ENCODE results near the gene CPEB4. TPM values are rescaled to one million over a fixed set of nuclear protein-coding genes. Genes with fewer than 3 reads are reported as not detected.

CPEB4 gene
- total RNA-seq, 2 donors from 2014 or later: 9.4 to 11.3 TPM

- no peaks in the 10 kb centered on the region for H3K9me3 Mint-ChIP-seq
- Histone ChIP-seq H3K4me1 (ENCODE audit: control insufficient read depth, insufficient read depth, low read length) (no peaks in the 10 kb centered on the region), H3K27me3 (ENCODE audit: control insufficient read depth, insufficient read depth, low read length, poor library complexity, severe bottlenecking) (no peaks in the 10 kb centered on the region), H3K4me3 (ENCODE audit: low read length) (no peak overlapping the region), H3K9ac (ENCODE audit: extremely low read depth, low read length, poor library complexity, severe bottlenecking) (no peak overlapping the region), H3K36me3 (ENCODE audit: control insufficient read depth, insufficient read depth, low read length) (peaks cover 6% of the 10 kb centered on the region), H3K9me3 (ENCODE audit: control insufficient read depth, low read length) (no peaks in the 10 kb centered on the region), H3K27ac (ENCODE audit: low read depth, low read length) (no peak overlapping the region)
- no peak overlapping the region for H3K4me3 Mint-ChIP-seq
- H3K36me3 Mint-ChIP-seq (ENCODE audit: low read depth): no peaks in the 10 kb centered on the region
- WGBS, 2 experiments (ENCODE audit: insufficient coverage in 1 of 2, insufficient read length in 1 of 2): 100% methylated on average over 1 of the region's 1 CpG; no CpG with 5 or more reads in 1 of the 2 experiments
- DNase-seq: no peak
- no peaks in the 10 kb centered on the region for H3K27me3 Mint-ChIP-seq (ENCODE audit: insufficient read depth)
- no peak for TF ChIP-seq CTCF (conservative IDR thresholded peaks at IDR 0.05)
- H3K27ac Mint-ChIP-seq: no peak overlapping the region
- H3K4me1 Mint-ChIP-seq: peaks cover 12% of the 10 kb centered on the region
Observed at GRCh38 chr5:173961418-173961817, 73.3 kb downstream of the CPEB4 start.

DNA sequence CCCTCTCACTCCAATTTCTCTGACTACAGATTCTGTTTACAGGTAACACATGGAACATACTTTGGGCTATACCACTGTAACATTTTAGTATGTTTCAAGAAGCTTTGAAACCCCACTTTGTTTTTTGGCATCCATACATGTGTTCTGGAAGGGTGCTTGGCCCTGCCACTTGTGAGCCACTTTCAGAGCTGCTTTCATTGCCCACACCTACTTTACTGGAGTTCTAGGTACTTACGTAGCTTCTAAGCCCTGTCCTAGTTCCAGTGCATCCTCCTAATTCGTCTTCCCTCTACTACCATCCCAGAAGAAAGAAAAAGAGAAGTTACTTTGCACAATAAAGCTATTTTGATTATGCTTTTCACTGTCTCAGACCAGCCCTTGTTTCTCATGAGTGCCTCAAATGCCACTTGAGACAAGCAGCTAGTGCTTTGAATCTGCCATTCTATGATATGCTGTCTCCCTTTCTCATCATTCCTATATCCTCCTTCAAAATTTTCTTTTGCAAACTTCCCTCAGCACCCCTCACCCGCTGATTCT is 74.4 kb downstream of the CPEB4 start:
- Mint-ChIP-seq H3K4me3 (no peak overlapping the region), H3K27me3 (ENCODE audit: insufficient read depth) (no peaks in the 10 kb centered on the region), H3K27ac (peak overlapping the region; percentile 16), H3K4me1 (peaks cover 14% of the 10 kb centered on the region), H3K9me3 (no peaks in the 10 kb centered on the region), H3K36me3 (ENCODE audit: low read depth) (no peaks in the 10 kb centered on the region)
- no peaks in the 10 kb centered on the region for H3K4me1 ChIP-seq (ENCODE audit: control insufficient read depth, insufficient read depth, low read length)
- TF ChIP-seq CTCF (conservative IDR thresholded peaks at IDR 0.05): no peak
- no peak overlapping the region for H3K4me3 ChIP-seq (ENCODE audit: low read length)
- no peak overlapping the region for H3K9ac ChIP-seq (ENCODE audit: extremely low read depth, low read length, poor library complexity, severe bottlenecking)
- H3K27me3 ChIP-seq (ENCODE audit: control insufficient read depth, insufficient read depth, low read length, poor library complexity, severe bottlenecking): no peaks in the 10 kb centered on the region
- no peak overlapping the region for H3K27ac ChIP-seq (ENCODE audit: low read depth, low read length)
- DNase-seq: no peak
- H3K36me3 ChIP-seq (ENCODE audit: control insufficient read depth, insufficient read depth, low read length): peaks cover 6% of the 10 kb centered on the region
- H3K9me3 ChIP-seq (ENCODE audit: control insufficient read depth, low read length): no peaks in the 10 kb centered on the region
- WGBS, 2 experiments (ENCODE audit: insufficient coverage in 1 of 2, insufficient read length in 1 of 2): 86 to 100% methylated on average over 2 to 3 of the region's 3 CpGs

DNA sequence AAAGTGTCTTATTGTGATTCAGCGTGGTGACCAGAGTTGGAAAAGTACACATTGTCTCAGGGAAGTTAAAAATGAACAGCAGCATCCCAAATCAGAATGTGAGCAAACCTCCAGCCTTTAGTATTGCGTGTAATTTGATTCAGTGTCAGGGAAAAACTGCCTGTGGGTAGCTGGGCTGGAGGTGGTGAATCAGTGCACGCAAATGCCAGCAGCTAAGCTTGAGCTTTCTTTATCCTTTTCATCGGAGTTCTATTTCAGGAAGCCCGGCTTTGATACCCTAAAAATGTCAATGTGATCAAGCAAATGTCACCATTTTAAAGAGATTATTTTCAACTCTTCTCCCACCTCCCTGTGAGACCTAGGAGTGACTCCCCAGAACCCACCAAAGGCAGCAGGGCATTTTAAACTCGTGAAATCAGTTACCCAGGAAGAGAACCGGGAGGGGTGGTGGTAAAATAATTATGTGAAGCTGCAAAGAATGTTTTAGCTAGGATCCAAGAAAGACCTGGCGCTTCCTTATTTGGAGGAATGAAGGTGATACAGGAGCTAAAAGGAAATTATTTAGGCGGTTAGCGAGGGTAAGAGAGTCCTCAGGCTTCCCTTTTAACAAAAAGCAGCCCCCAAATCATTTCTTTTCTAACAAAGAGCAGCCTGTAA is 75.2 kb downstream of the CPEB4 start:
- peak overlapping the region; percentile 85 for H3K27ac Mint-ChIP-seq
- no peaks in the 10 kb centered on the region for H3K27me3 Mint-ChIP-seq (ENCODE audit: insufficient read depth)
- Histone ChIP-seq H3K4me1 (ENCODE audit: control insufficient read depth, insufficient read depth, low read length) (no peaks in the 10 kb centered on the region), H3K36me3 (ENCODE audit: control insufficient read depth, insufficient read depth, low read length) (peaks cover 6% of the 10 kb centered on the region), H3K4me3 (ENCODE audit: low read length) (no peak overlapping the region), H3K9me3 (ENCODE audit: control insufficient read depth, low read length) (no peaks in the 10 kb centered on the region), H3K9ac (ENCODE audit: extremely low read depth, low read length, poor library complexity, severe bottlenecking) (no peak overlapping the region), H3K27me3 (ENCODE audit: control insufficient read depth, insufficient read depth, low read length, poor library complexity, severe bottlenecking) (no peaks in the 10 kb centered on the region), H3K27ac (ENCODE audit: low read depth, low read length) (peak overlapping the region; percentile 57)
- 74 to 79% methylated on average over 6 to 10 of the region's 10 CpGs for WGBS, 2 experiments (ENCODE audit: insufficient coverage in 1 of 2, insufficient read length in 1 of 2)
- no peak for TF ChIP-seq CTCF (conservative IDR thresholded peaks at IDR 0.05)
- H3K36me3 Mint-ChIP-seq (ENCODE audit: low read depth): no peaks in the 10 kb centered on the region
- peaks cover 21% of the 10 kb centered on the region for H3K4me1 Mint-ChIP-seq
- no peaks in the 10 kb centered on the region for H3K9me3 Mint-ChIP-seq
- DNase-seq: no peak
- H3K4me3 Mint-ChIP-seq: peak overlapping the region; percentile 43

All from endodermal cell (in vitro differentiated cells).